Activated CD4-positive, alpha-beta T cell treated with anti-CD3 and anti-CD28 coated beads for 4 hours (primary cell): ENCODE data around the gene LSM14A.
"Not testable (repeated sequence)": the region's sequence is repeated elsewhere in the genome, so short reads cannot be mapped to it uniquely, and the experiment has no call there.

ENCODE experiments used
- DNase-seq, 2 donors: peaks; one replicate each; pipeline ENCODE4 v3.0.0-alpha.2; 2020

The LSM14A gene

GRCh38 chr19:34171877-34172660 lies at the start of gene LSM14A:
Gene LSM14A, plus strand, starts transcription at chr19:34172504. Its CDS starts 139 bp downstream, at chr19:34172643.
- DNase-seq: peak; percentile 88 to 90

- DNase-seq: no peak
These were observed 47.5 kb upstream of the LSM14A start for GRCh38 chr19:34124828-34125227.

GRCh38 chr19:34126966-34127365 lies 45.3 kb upstream of the LSM14A start:
- DNase-seq: no peak

- no peak for DNase-seq
These were observed 44.6 kb upstream of the LSM14A start for GRCh38 chr19:34127684-34128189.

GRCh38 chr19:34128558-34129250 lies 43.6 kb upstream of the LSM14A start:
- DNase-seq: no peak

GRCh38 chr19:34131100-34131499 lies 41.2 kb upstream of the LSM14A start:
- DNase-seq: no peak

GRCh38 chr19:34132145-34132544 lies 40.2 kb upstream of the LSM14A start:
- not testable (repeated sequence) for DNase-seq

- DNase-seq: not testable (repeated sequence)
These were observed 39.6 kb upstream of the LSM14A start for GRCh38 chr19:34132706-34133105.

GRCh38 chr19:34134190-34135053 lies 37.9 kb upstream of the LSM14A start:
- DNase-seq: peak; percentile 82 to 87

GRCh38 chr19:34135054-34135800 lies 37.1 kb upstream of the LSM14A start:
- no peak for DNase-seq

GRCh38 chr19:34135821-34136611 lies 36.3 kb upstream of the LSM14A start:
- no peak for DNase-seq

GRCh38 chr19:34141025-34141424 lies 31.3 kb upstream of the LSM14A start:
- DNase-seq: no peak

- DNase-seq: no peak
These were observed 29.9 kb upstream of the LSM14A start for GRCh38 chr19:34142440-34142839.

- peak; percentile 38 to 57 for DNase-seq
These were observed 26.5 kb upstream of the LSM14A start for GRCh38 chr19:34145741-34146202.

GRCh38 chr19:34148658-34149185 lies 23.6 kb upstream of the LSM14A start:
- no peak for DNase-seq

- DNase-seq: no peak
These were observed 22.4 kb upstream of the LSM14A start for GRCh38 chr19:34149873-34150272.

GRCh38 chr19:34150558-34150957 lies 21.7 kb upstream of the LSM14A start:
- DNase-seq: no peak

- DNase-seq: no peak
These were observed 20.9 kb upstream of the LSM14A start for GRCh38 chr19:34151439-34151838.

- no peak for DNase-seq
These were observed 17.9 kb upstream of the LSM14A start for GRCh38 chr19:34154401-34154800.

- DNase-seq: no peak
These were observed 16.6 kb upstream of the LSM14A start for GRCh38 chr19:34155686-34156085.

GRCh38 chr19:34158966-34159365 lies 13.3 kb upstream of the LSM14A start:
- not testable (repeated sequence) for DNase-seq
